Caco-2 (cell line): ENCODE results near the gene SMIM10L2A. TPM values are rescaled to one million over a fixed set of nuclear protein-coding genes. Genes with fewer than 3 reads are reported as not detected.

ENCODE experiments used
- BruUV-seq: library from RNA; stranded (reverse); fragments of 400-500 nt; replicated peaks from 2 replicates; lab custom pipeline; 2021; lab: Mats Ljungman, UMichigan
- CTCF ChIA-PET: fragments of 300-600 bp; sonication (Branson Sonifier 250); formaldehyde crosslinking; loops from one replicate; lab custom pipeline; 2022; ENCODE audit warnings: antibody characterized with exemption; lab: Charles Lee
- POLR2A ChIA-PET: fragments of 300-600 bp; sonication (Branson Sonifier 250); formaldehyde crosslinking; loops from one replicate; lab custom pipeline; 2022; ENCODE audit warnings: antibody characterized with exemption; lab: Charles Lee
- DNase-seq, 2 experiments: peaks; one replicate each; pipeline versions ENCODE4 v3.0.0 to v3.0.0-alpha.2; 2020 to 2022
- H3K27me3 ChIP-seq: replicated peaks from 2 replicates; pipeline ENCODE4 v1.6.0; 2011; ENCODE audit warnings: low read length; ENCODE audit not compliant: control insufficient read depth, insufficient read depth
- H3K36me3 ChIP-seq: 2 replicates; pipeline ENCODE4 v1.5.1; 2011; ENCODE audit warnings: low read length; ENCODE audit not compliant: control insufficient read depth, insufficient read depth
- H3K4me1 ChIP-seq: fragments of 250-450 bp; sonication (Bioruptor Pico); 2 replicates; pipeline ENCODE4 v1.5.1; 2020; ENCODE audit warnings: mild to moderate bottlenecking
- H3K4me3 ChIP-seq: 2 replicates; pipeline ENCODE4 v1.5.1; 2011; ENCODE audit warnings: low read depth, mild to moderate bottlenecking, control low read depth, low read length
- H3K9me3 ChIP-seq: fragments of 250-450 bp; sonication (Bioruptor Pico); 2 replicates; pipeline ENCODE4 v1.5.1; 2020; ENCODE audit warnings: mild to moderate bottlenecking, moderate library complexity
- H3K27ac Mint-ChIP-seq: one replicate; pipeline ENCODE4 v1.8.0; 2022; ENCODE audit warnings: mixed read lengths; ENCODE audit not compliant: unreplicated experiment
- H3K27me3 Mint-ChIP-seq: one replicate; pipeline ENCODE4 v1.8.0; 2022; ENCODE audit warnings: mixed read lengths; ENCODE audit not compliant: insufficient read depth, unreplicated experiment
- H3K36me3 Mint-ChIP-seq: one replicate; pipeline ENCODE4 v1.8.0; 2022; ENCODE audit warnings: mild to moderate bottlenecking, mixed read lengths; ENCODE audit not compliant: insufficient read depth, unreplicated experiment
- H3K4me1 Mint-ChIP-seq: one replicate; pipeline ENCODE4 v1.8.0; 2022; ENCODE audit warnings: low read depth, mixed read lengths; ENCODE audit not compliant: unreplicated experiment
- H3K4me3 Mint-ChIP-seq: one replicate; pipeline ENCODE4 v1.8.0; 2022; ENCODE audit warnings: mild to moderate bottlenecking, moderate library complexity, mixed read lengths; ENCODE audit not compliant: unreplicated experiment
- H3K9me3 Mint-ChIP-seq: one replicate; pipeline ENCODE4 v1.8.0; 2022; ENCODE audit warnings: mixed read lengths; ENCODE audit not compliant: unreplicated experiment
- intact Hi-C: fragments of 100-400 bp; cut with micrococcal nuclease; formaldehyde crosslinking; loops from one replicate; pipeline ENCODE4 v1.10.0; 2022; ENCODE audit not compliant: unreplicated experiment
- total RNA-seq: library from RNA; stranded (reverse); gene quantifications from 2 replicates; pipeline ENCODE4 v1.2.3, GENCODE V29; 2022
- TF ChIP-seq, protein P1 (sequence below), 2 experiments: fragments of 200-600 bp in 1 of 2; IDR thresholded peaks; 1 replicate in 1 of 2; 2 replicates in 1 of 2; pipeline versions ENCODE4 v1.5.1 to v1.8.0; 2011 to 2022; ENCODE audit warnings: antibody characterized with exemption in 1 of 2, control low read depth in 1 of 2, inconsistent platforms in 1 of 2, low read depth in 1 of 2, low read length in 1 of 2, mild to moderate bottlenecking in 1 of 2, moderate library complexity in 1 of 2; ENCODE audit not compliant: insufficient read depth in 1 of 2, severe bottlenecking in 1 of 2, unreplicated experiment in 1 of 2

The SMIM10L2A gene
- total RNA-seq, 1 experiment from 2014 or later, result 2.6 TPM

DNA sequence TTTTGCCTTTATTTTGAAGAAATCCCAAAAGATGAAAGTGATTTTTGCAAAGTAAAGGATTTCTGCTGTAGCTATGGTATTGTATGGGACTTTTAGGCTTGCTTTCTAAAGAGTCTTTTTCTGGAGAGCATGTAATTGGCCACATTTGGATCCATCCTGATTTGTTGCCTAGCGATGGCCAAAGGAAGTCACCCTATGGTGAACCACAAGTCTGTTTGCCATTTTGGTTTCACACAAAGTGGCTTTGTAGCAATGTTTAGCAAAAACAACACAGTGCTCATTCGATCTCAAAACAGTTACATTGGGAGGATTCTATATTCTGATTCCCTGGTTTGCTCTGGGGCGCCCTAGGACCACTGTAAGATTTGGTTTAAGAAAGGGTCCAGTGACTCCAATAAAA is 54.6 kb downstream of the SMIM10L2A start:
- H3K9me3 ChIP-seq, result no peaks in the 10 kb centered on the region
- TF ChIP-seq, protein P1, sequence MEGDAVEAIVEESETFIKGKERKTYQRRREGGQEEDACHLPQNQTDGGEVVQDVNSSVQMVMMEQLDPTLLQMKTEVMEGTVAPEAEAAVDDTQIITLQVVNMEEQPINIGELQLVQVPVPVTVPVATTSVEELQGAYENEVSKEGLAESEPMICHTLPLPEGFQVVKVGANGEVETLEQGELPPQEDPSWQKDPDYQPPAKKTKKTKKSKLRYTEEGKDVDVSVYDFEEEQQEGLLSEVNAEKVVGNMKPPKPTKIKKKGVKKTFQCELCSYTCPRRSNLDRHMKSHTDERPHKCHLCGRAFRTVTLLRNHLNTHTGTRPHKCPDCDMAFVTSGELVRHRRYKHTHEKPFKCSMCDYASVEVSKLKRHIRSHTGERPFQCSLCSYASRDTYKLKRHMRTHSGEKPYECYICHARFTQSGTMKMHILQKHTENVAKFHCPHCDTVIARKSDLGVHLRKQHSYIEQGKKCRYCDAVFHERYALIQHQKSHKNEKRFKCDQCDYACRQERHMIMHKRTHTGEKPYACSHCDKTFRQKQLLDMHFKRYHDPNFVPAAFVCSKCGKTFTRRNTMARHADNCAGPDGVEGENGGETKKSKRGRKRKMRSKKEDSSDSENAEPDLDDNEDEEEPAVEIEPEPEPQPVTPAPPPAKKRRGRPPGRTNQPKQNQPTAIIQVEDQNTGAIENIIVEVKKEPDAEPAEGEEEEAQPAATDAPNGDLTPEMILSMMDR (IDR thresholded peaks at IDR 0.05; ENCODE audit: insufficient read depth in 1 of 2, low read depth in 1 of 2, low read length in 1 of 2, severe bottlenecking in 1 of 2, unreplicated experiment in 1 of 2), result no peak
- H3K36me3 Mint-ChIP-seq, result no peaks in the 10 kb centered on the region
- no peak overlapping the region for H3K4me3 Mint-ChIP-seq
- H3K27me3 ChIP-seq, result no peaks in the 10 kb centered on the region
- no peaks in the 10 kb centered on the region for H3K4me1 Mint-ChIP-seq
- DNase-seq, result no peak
- no peaks in the 10 kb centered on the region for H3K9me3 Mint-ChIP-seq
- no peak overlapping the region for H3K4me3 ChIP-seq
- POLR2A ChIA-PET, result no interaction called here
- CTCF ChIA-PET, result no interaction called here
- peaks cover 7% of the 10 kb centered on the region for H3K27me3 Mint-ChIP-seq
- no peaks in the 10 kb centered on the region for H3K4me1 ChIP-seq
- intact Hi-C loops, result loop anchor here (10.0 kb wide), 1 partner anchor 362 kb away; no protein-coding TSS in a partner anchor
- H3K36me3 ChIP-seq, result no peaks in the 10 kb centered on the region
- H3K27ac Mint-ChIP-seq, result no peak overlapping the region
- BruUV-seq, result no TSS peak

DNA sequence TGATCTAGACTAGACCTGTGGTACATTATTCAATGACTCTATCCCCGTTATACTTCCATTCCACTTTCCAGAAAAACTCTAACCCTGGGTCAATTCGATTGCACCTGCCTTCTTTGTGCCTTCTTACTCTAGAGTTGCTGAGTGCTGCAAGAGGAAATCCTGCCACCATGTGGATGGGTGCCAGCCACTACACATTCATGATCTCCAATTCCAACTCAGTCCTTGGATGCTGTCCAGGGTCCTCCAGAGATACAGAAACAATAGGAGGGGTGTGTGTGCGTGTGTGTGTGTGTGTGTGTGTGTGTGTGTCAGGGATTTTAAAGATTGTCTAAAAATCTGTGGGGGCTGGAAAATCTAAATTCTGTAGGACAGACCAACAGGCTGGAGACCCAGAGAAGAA is 55.8 kb downstream of the SMIM10L2A start:
- no TSS peak for BruUV-seq
- no peaks in the 10 kb centered on the region for H3K9me3 ChIP-seq
- peaks cover 7% of the 10 kb centered on the region for H3K27me3 Mint-ChIP-seq
- no peaks in the 10 kb centered on the region for H3K36me3 ChIP-seq
- H3K4me3 Mint-ChIP-seq, result no peak overlapping the region
- ChIA-PET CTCF (no interaction called here), POLR2A (no interaction called here)
- peak; percentile 39 to 43 for DNase-seq
- H3K4me1 ChIP-seq, result no peaks in the 10 kb centered on the region
- intact Hi-C loops, result loop anchor here (10.0 kb wide), 1 partner anchor 363 kb away; no protein-coding TSS in a partner anchor
- no peaks in the 10 kb centered on the region for H3K9me3 Mint-ChIP-seq
- no peak overlapping the region for H3K4me3 ChIP-seq
- no peaks in the 10 kb centered on the region for H3K27me3 ChIP-seq
- TF ChIP-seq, protein P1 (IDR thresholded peaks at IDR 0.05; ENCODE audit: insufficient read depth in 1 of 2, low read depth in 1 of 2, low read length in 1 of 2, severe bottlenecking in 1 of 2, unreplicated experiment in 1 of 2), result peak in 1 of 2 experiments; percentile 51
- H3K27ac Mint-ChIP-seq, result no peak overlapping the region
- H3K4me1 Mint-ChIP-seq, result no peaks in the 10 kb centered on the region
- H3K36me3 Mint-ChIP-seq, result no peaks in the 10 kb centered on the region

Other genes starting within 250 kb of the SMIM10L2A start
- not detected in 2 replicates for gene ETDA, start 169.9 kb upstream of the SMIM10L2A start, total RNA-seq
- gene ETDC, start 112.5 kb upstream of the SMIM10L2A start, total RNA-seq, result not detected in 2 replicates
- gene ZNF75D, start 77.8 kb upstream of the SMIM10L2A start, total RNA-seq, result 6.9 and 7.1 TPM in 2 replicates
- 3.6 and 4.0 TPM in 2 replicates for gene ZNF449, start 77.1 kb upstream of the SMIM10L2A start, total RNA-seq
- gene INTS6L, start 98.7 kb downstream of the SMIM10L2A start, total RNA-seq, result 0.61 and 1.0 TPM in 2 replicates